GM23338 (cell line): ENCODE results near the gene TECTA.

Experiments used
- CREB1 ChIP-seq: fragments of 250-450 bp; sonication (Bioruptor Pico); IDR thresholded peaks from 2 replicates; pipeline ENCODE4 v1.5.0; 2020; ENCODE audit warnings: low read depth, mild to moderate bottlenecking, moderate library complexity
- CTCF ChIP-seq, 2 experiments: fragments of 200-600 bp in 1 of 2; sonication (generic) in 1 of 2; conservative IDR thresholded peaks; 2 replicates each; pipeline versions ENCODE4 v1.5.1 to v1.6.1; 2016 to 2017; ENCODE audit warnings: antibody characterized with exemption in 2 of 2, low read depth in 2 of 2, mild to moderate bottlenecking in 2 of 2, moderate library complexity in 1 of 2
- EZH2 ChIP-seq: fragments of 200-600 bp; sonication (generic); IDR thresholded peaks from one replicate; pipeline ENCODE4 v1.8.0; 2017; ENCODE audit warnings: antibody characterized with exemption, mild to moderate bottlenecking, low read depth; ENCODE audit not compliant: unreplicated experiment
- ZNF331 ChIP-seq: fragments of 250-450 bp; sonication (Bioruptor Pico); IDR thresholded peaks from 2 replicates; pipeline ENCODE4 v1.5.0; 2020; ENCODE audit warnings: low read depth, mild to moderate bottlenecking, moderate library complexity

GRCh38 chr11:121210445-121211080 is 109.5 kb downstream of the TECTA start:
- no peak for TF ChIP-seq CTCF (conservative IDR thresholded peaks at IDR 0.05; ENCODE audit: low read depth in 2 of 2)
- no peak for TF ChIP-seq ZNF331 (CRISPR knock-in tag)
- no peak for TF ChIP-seq CREB1 (CRISPR knock-in tag)
- TF ChIP-seq EZH2: no peak
